SK-N-MC (cell line): ENCODE results near the gene ZBTB7C.

Experiments
- EZH2 ChIP-seq: fragments of 200-600 bp; sonication (generic); IDR thresholded peaks from one replicate; pipeline ENCODE4 v1.6.1; 2017; ENCODE audit warnings: antibody characterized with exemption
- FOXP2 ChIP-seq: optimal IDR thresholded peaks from 2 replicates; pipeline ENCODE3; 2011; ENCODE audit warnings: mild to moderate bottlenecking, moderate library complexity; ENCODE audit not compliant: insufficient read depth; ENCODE audit errors: extremely low read length, control extremely low read depth
- POLR2AphosphoS5 ChIP-seq: IDR thresholded peaks from 2 replicates; pipeline ENCODE4 v1.6.1; 2012; ENCODE audit warnings: mild to moderate bottlenecking, low read depth, low read length, borderline replicate concordance

GRCh38 chr18:48391868-48392267 is 17.3 kb downstream of the ZBTB7C start:
- no peak for TF ChIP-seq POLR2AphosphoS5
- no peak for TF ChIP-seq EZH2
- TF ChIP-seq FOXP2 = no peak
